DND-41 (cell line): Measurements from ENCODE around the gene CDC6.

Experiments used
- ATAC-seq: fragments of 200-7000 bp; cut with Tn5 transposase; 3 replicates; pipeline ENCODE4 v1.9.1; 2021; ENCODE audit warnings: low read depth; ENCODE audit not compliant: insufficient read depth
- DNase-seq: peaks from one replicate; pipeline ENCODE4 v3.0.0-alpha.2; 2020
- H2AFZ ChIP-seq: 2 replicates; pipeline ENCODE4 v1.6.0; 2012; ENCODE audit warnings: low read depth, low read length
- H3K27ac ChIP-seq: 2 replicates; pipeline ENCODE4 v1.5.1; 2012; ENCODE audit warnings: low read length, inconsistent platforms
- H3K27me3 ChIP-seq: fragments of 200-600 bp; sonication (generic); 2 replicates; pipeline ENCODE4 v1.6.0; 2012; ENCODE audit warnings: low read length, mild to moderate bottlenecking, inconsistent platforms; ENCODE audit not compliant: insufficient read depth, poor library complexity
- H3K36me3 ChIP-seq: 2 replicates; pipeline ENCODE4 v1.5.1; 2012; ENCODE audit warnings: low read length, inconsistent platforms; ENCODE audit not compliant: insufficient read depth
- H3K4me1 ChIP-seq: 2 replicates; pipeline ENCODE4 v1.5.1; 2012; ENCODE audit warnings: mild to moderate bottlenecking, low read length; ENCODE audit not compliant: insufficient read depth
- H3K4me2 ChIP-seq: 2 replicates; pipeline ENCODE4 v1.6.0; 2012; ENCODE audit warnings: mild to moderate bottlenecking, moderate library complexity, low read length, inconsistent platforms; ENCODE audit not compliant: insufficient read depth
- H3K4me3 ChIP-seq, 2 experiments: fragments of 200-600 bp in 1 of 2; shearing (Covaris generic) in 1 of 2; 2 replicates each; pipeline ENCODE4 v1.5.1; 2012 to 2016; ENCODE audit warnings: inconsistent platforms in 2 of 2, low read length in 2 of 2, mild to moderate bottlenecking in 2 of 2, low read depth in 1 of 2, moderate library complexity in 1 of 2
- H3K79me2 ChIP-seq: 2 replicates; pipeline ENCODE4 v1.6.0; 2012; ENCODE audit warnings: low read length, inconsistent platforms; ENCODE audit not compliant: insufficient read depth
- H3K9ac ChIP-seq: 2 replicates; pipeline ENCODE4 v1.6.0; 2012; ENCODE audit warnings: low read depth, mild to moderate bottlenecking, inconsistent platforms, low read length, moderate library complexity
- H3K9me3 ChIP-seq: 2 replicates; pipeline ENCODE4 v1.5.1; 2012; ENCODE audit warnings: low read length, moderate library complexity, mild to moderate bottlenecking, inconsistent platforms; ENCODE audit not compliant: insufficient read depth, severe bottlenecking
- H4K20me1 ChIP-seq: 2 replicates; pipeline ENCODE4 v1.6.0; 2012; ENCODE audit warnings: low read length; ENCODE audit not compliant: insufficient read depth
- CTCF ChIP-seq: IDR thresholded peaks from 2 replicates; pipeline ENCODE4 v1.5.1; 2012; ENCODE audit warnings: borderline replicate concordance, low read length, moderate library complexity, mild to moderate bottlenecking; ENCODE audit not compliant: poor library complexity, severe bottlenecking; ENCODE audit errors: extremely low read depth
- EZH2 ChIP-seq: IDR thresholded peaks from 3 replicates; pipeline ENCODE4 v1.6.1; 2012; ENCODE audit warnings: borderline replicate concordance, low read depth, mild to moderate bottlenecking, moderate library complexity, low read length, inconsistent platforms; ENCODE audit not compliant: severe bottlenecking

Gene CDC6

GRCh38 chr17:40287494-40288369 lies at the start of gene CDC6:
Gene CDC6 (plus strand): TSS chr17:40287879. CDS start chr17:40289421, 1,542 bp downstream.
- H3K9ac ChIP-seq, result peak within 1 kb of the TSS; percentile 98
- H3K79me2 ChIP-seq, result peaks cover 44% of the 10 kb centered on the region
- peak within 1 kb of the TSS; percentile 92 for H3K4me2 ChIP-seq
- H4K20me1 ChIP-seq, result peaks cover 21% of the 10 kb centered on the region; the same call in 1 of the 2 replicates
- no peak for TF ChIP-seq EZH2
- TF ChIP-seq CTCF, result no peak
- DNase-seq (peak; percentile 100), ATAC-seq (peak; percentile 95)
- H3K27me3 ChIP-seq, result no peaks in the 10 kb centered on the region
- peak within 1 kb of the TSS; percentile 96 for H2AFZ ChIP-seq
- peaks cover 40% of the 10 kb centered on the region for H3K36me3 ChIP-seq
- H3K9me3 ChIP-seq, result no peaks in the 10 kb centered on the region
- H3K27ac ChIP-seq, result peak within 1 kb of the TSS; percentile 98
- peaks cover 44% of the 10 kb centered on the region for H3K4me1 ChIP-seq
- peak within 1 kb of the TSS; percentile 92 to 96 for H3K4me3 ChIP-seq

- ATAC-seq (no peak), DNase-seq (no peak)
- no peak overlapping the region for H3K27ac ChIP-seq
- no peaks in the 10 kb centered on the region for H3K9me3 ChIP-seq
- 0 out of 2 replicates have a peak, but pooled peaks cover 4% of the 10 kb centered on the region for H3K36me3 ChIP-seq
- no peak for TF ChIP-seq EZH2
- TF ChIP-seq CTCF, result no peak
- H3K9ac ChIP-seq, result no peak overlapping the region
- no peak overlapping the region for H3K4me3 ChIP-seq
- no peak overlapping the region for H2AFZ ChIP-seq
- peaks cover 17% of the 10 kb centered on the region; the same call in 1 of the 2 replicates for H4K20me1 ChIP-seq
- H3K4me1 ChIP-seq, result no peaks in the 10 kb centered on the region
- no peak overlapping the region for H3K4me2 ChIP-seq
- H3K79me2 ChIP-seq, result peaks cover 80% of the 10 kb centered on the region
- no peaks in the 10 kb centered on the region for H3K27me3 ChIP-seq
Measured at GRCh38 chr17:40241252-40241834, 46.3 kb upstream of the CDC6 start.

GRCh38 chr17:40242774-40243173 lies 44.9 kb upstream of the CDC6 start:
- ATAC-seq (no peak), DNase-seq (no peak)
- Histone ChIP-seq H3K36me3 (0 out of 2 replicates have a peak, but pooled peaks cover 4% of the 10 kb centered on the region), H3K79me2 (peaks cover 80% of the 10 kb centered on the region), H3K27ac (no peak overlapping the region), H3K27me3 (no peaks in the 10 kb centered on the region), H4K20me1 (peaks cover 17% of the 10 kb centered on the region; the same call in 1 of the 2 replicates), H3K4me3 (no peak overlapping the region), H3K9me3 (no peaks in the 10 kb centered on the region), H3K9ac (no peak overlapping the region), H3K4me2 (no peak overlapping the region), H3K4me1 (no peaks in the 10 kb centered on the region), H2AFZ (no peak overlapping the region)
- no peak for TF ChIP-seq CTCF
- no peak for TF ChIP-seq EZH2
